Liver (tissue), 9 donors: ENCODE measurements around the gene ABHD6. TPM values are rescaled to one million over a fixed set of nuclear protein-coding genes. Genes with fewer than 3 reads are reported as not detected.

Experiments
- DNase-seq: peaks from one replicate; pipeline ENCODE4 v3.0.0-alpha.2; 2017; ENCODE audit warnings: low spot score
- H3K27ac ChIP-seq, 2 donors: one replicate each; pipeline ENCODE4 v1.7.0; 2013; ENCODE audit warnings: inconsistent platforms in 2 of 2, low read length in 2 of 2, control low read depth in 1 of 2, low read depth in 1 of 2, mild to moderate bottlenecking in 1 of 2
- H3K27me3 ChIP-seq, 4 donors: one replicate each; pipeline versions ENCODE4 v1.6.1 to v1.7.0; 2013; ENCODE audit warnings: low read length in 3 of 4, inconsistent platforms in 1 of 4, mild to moderate bottlenecking in 1 of 4, moderate library complexity in 1 of 4; ENCODE audit not compliant: control insufficient read depth in 4 of 4, insufficient read depth in 4 of 4
- H3K36me3 ChIP-seq, 4 donors: one replicate each; pipeline versions ENCODE4 v1.6.1 to v1.7.0; 2013; ENCODE audit warnings: low read length in 3 of 4, mild to moderate bottlenecking in 3 of 4, low read depth in 1 of 4, moderate library complexity in 1 of 4; ENCODE audit not compliant: control insufficient read depth in 4 of 4, insufficient read depth in 3 of 4
- H3K4me1 ChIP-seq, 4 donors: one replicate each; pipeline versions ENCODE4 v1.6.1 to v1.7.0; 2013; ENCODE audit warnings: low read length in 3 of 4, mild to moderate bottlenecking in 3 of 4, moderate library complexity in 1 of 4; ENCODE audit not compliant: control insufficient read depth in 4 of 4, insufficient read depth in 4 of 4
- H3K4me3 ChIP-seq, 3 donors: one replicate each; pipeline versions ENCODE4 v1.6.1 to v1.7.0; 2013; ENCODE audit warnings: low read length in 3 of 3, control low read depth in 1 of 3, low read depth in 1 of 3, mild to moderate bottlenecking in 1 of 3
- H3K9ac ChIP-seq, 2 donors: one replicate each; pipeline ENCODE4 v1.7.0; 2013; ENCODE audit warnings: low read length in 2 of 2, mild to moderate bottlenecking in 2 of 2, moderate library complexity in 2 of 2, control low read depth in 1 of 2, low read depth in 1 of 2
- H3K9me3 ChIP-seq, 4 donors: one replicate each; pipeline versions ENCODE4 v1.6.1 to v1.7.0; 2013; ENCODE audit warnings: low read length in 3 of 4; ENCODE audit not compliant: control insufficient read depth in 4 of 4
- ATF3 ChIP-seq: IDR thresholded peaks from 2 replicates; pipeline ENCODE4 v1.6.1; 2016; ENCODE audit warnings: antibody characterized with exemption
- CTCF ChIP-seq: fragments of 150-350 bp; IDR thresholded peaks from 2 replicates; pipeline ENCODE4 v1.5.1; 2017; ENCODE audit warnings: improper control_type of control experiment, low read depth, low read length; ENCODE audit not compliant: missing input control
- EGR1 ChIP-seq, 2 donors: IDR thresholded peaks; 2 replicates each; pipeline ENCODE4 v1.6.1; 2016 to 2018; ENCODE audit warnings: antibody characterized with exemption in 2 of 2, low read depth in 2 of 2
- FOXA1 ChIP-seq: IDR thresholded peaks from 2 replicates; pipeline ENCODE4 v1.6.1; 2016; ENCODE audit warnings: antibody characterized with exemption
- FOXA2 ChIP-seq: IDR thresholded peaks from 2 replicates; pipeline ENCODE4 v1.6.1; 2016; ENCODE audit warnings: antibody characterized with exemption
- GABPA ChIP-seq, 2 donors: IDR thresholded peaks in 1 of 2; conservative IDR thresholded peaks in 1 of 2; 2 replicates each; pipeline ENCODE4 v1.6.1; 2016; ENCODE audit warnings: antibody characterized with exemption in 2 of 2, mild to moderate bottlenecking in 1 of 2, moderate library complexity in 1 of 2
- HNF4A ChIP-seq, 2 donors: conservative IDR thresholded peaks; 2 replicates each; pipeline ENCODE4 v1.6.1; 2016; ENCODE audit warnings: antibody characterized with exemption in 2 of 2, mild to moderate bottlenecking in 2 of 2
- HNF4G ChIP-seq: IDR thresholded peaks from 2 replicates; pipeline ENCODE4 v1.6.1; 2016; ENCODE audit warnings: antibody characterized with exemption
- JUND ChIP-seq, 2 donors: IDR thresholded peaks; 2 replicates each; pipeline ENCODE4 v1.6.1; 2016; ENCODE audit warnings: antibody characterized with exemption in 2 of 2
- MAX ChIP-seq: IDR thresholded peaks from 2 replicates; pipeline ENCODE4 v1.6.1; 2016; ENCODE audit warnings: antibody characterized with exemption
- NR2F2 ChIP-seq: IDR thresholded peaks from 2 replicates; pipeline ENCODE4 v1.6.1; 2016; ENCODE audit warnings: antibody characterized with exemption
- REST ChIP-seq: IDR thresholded peaks from 2 replicates; pipeline ENCODE4 v1.6.1; 2016; ENCODE audit warnings: antibody characterized with exemption, mild to moderate bottlenecking
- RXRA ChIP-seq, 2 donors: IDR thresholded peaks; 2 replicates each; pipeline ENCODE4 v1.6.1; 2017 to 2018; ENCODE audit warnings: antibody characterized with exemption in 2 of 2, mild to moderate bottlenecking in 1 of 2
- SP1 ChIP-seq: IDR thresholded peaks from 2 replicates; pipeline ENCODE4 v1.6.1; 2018; ENCODE audit warnings: antibody characterized with exemption, mild to moderate bottlenecking
- YY1 ChIP-seq: IDR thresholded peaks from 2 replicates; pipeline ENCODE4 v1.6.1; 2016; ENCODE audit warnings: antibody characterized with exemption, mild to moderate bottlenecking
- ZBTB33 ChIP-seq: IDR thresholded peaks from 2 replicates; pipeline ENCODE4 v1.6.1; 2016; ENCODE audit warnings: antibody characterized with exemption
- WGBS: extraction: QIAGEN DNeasy Blood & Tissue Kit; methylation state at CpG from one replicate; pipeline ENCODE4 v1.1.7; 2013; 5-methylcytosine and 5-hydroxymethylcytosine counted together
- polyA plus RNA-seq, 2 donors: library from polyadenylated mRNA; stranded (reverse) in 1 of 2; unstranded in 1 of 2; fragments of 200-250 nt in 1 of 2; fragments of >200 nt in 1 of 2; fragmentation: Nextera tagmentation in 1 of 2; extraction: Ambion mirVana in 1 of 2; gene quantifications; one replicate each; pipeline versions ENCODE4 v1.2.1 to v1.2.3, GENCODE V29; 2013 to 2015
- total RNA-seq, 2 donors: library from RNA; depleted of rRNA; stranded (reverse); fragments of >200 nt; gene quantifications; one replicate each; pipeline ENCODE4 v1.2.3, GENCODE V29; 2014
- donor health status: healthy.
- donor health status: healthy.
- donor health status: healthy.
- donor health status: healthy.
- donor health status: healthy.

The ABHD6 gene
- total and polyA plus RNA-seq, 4 donors: 19.8 to 60.9 (median 38.3) TPM

- Histone ChIP-seq H3K27me3 (no peaks in the 10 kb centered on the region), H3K9me3 (no peaks in the 10 kb centered on the region), H3K27ac (peak overlapping the region; percentile 51 to 63), H3K9ac (peak overlapping the region in 1 of 2 donors; percentile 55), H3K4me3 (peak overlapping the region in 1 of 3 donors; percentile 12), H3K4me1 (peaks cover 7 to 52% (median 42%) of the 10 kb centered on the region in 4 donors), H3K36me3 (no peaks in the 10 kb centered on the region)
- WGBS: 32% methylated on average over 8 of the region's 8 CpGs
- TF ChIP-seq CTCF (no peak), HNF4A (conservative IDR thresholded peaks at IDR 0.05) (peak; percentile 95 to 98), RXRA (IDR thresholded peaks at IDR 0.05) (peak; percentile 17 to 68), ATF3 (peak; percentile 80), EGR1 (IDR thresholded peaks at IDR 0.05; ENCODE audit: low read depth in 2 of 2) (no peak), FOXA2 (peak; percentile 11), NR2F2 (no peak), JUND (IDR thresholded peaks at IDR 0.05) (peak in 1 of 2 donors; percentile 44), ZBTB33 (no peak), SP1 (peak; percentile 58), HNF4G (peak; percentile 90), GABPA (IDR thresholded peaks at IDR 0.05 in 1 of 2, conservative IDR thresholded peaks at IDR 0.05 in 1 of 2) (no peak), YY1 (peak; percentile 46), MAX (peak; percentile 48), FOXA1 (no peak), REST (no peak)
- no peak for DNase-seq
Measured at GRCh38 chr3:58246148-58247047, 8.8 kb downstream of the ABHD6 start.
